GM23338 (cell line): Measurements from ENCODE around the gene TBX3.

Experiments used
- CREB1 ChIP-seq: fragments of 250-450 bp; sonication (Bioruptor Pico); IDR thresholded peaks from 2 replicates; pipeline ENCODE4 v1.5.0; 2020; ENCODE audit warnings: low read depth, mild to moderate bottlenecking, moderate library complexity
- CTCF ChIP-seq, 2 experiments: fragments of 200-600 bp in 1 of 2; sonication (generic) in 1 of 2; conservative IDR thresholded peaks; 2 replicates each; pipeline versions ENCODE4 v1.5.1 to v1.6.1; 2016 to 2017; ENCODE audit warnings: antibody characterized with exemption in 2 of 2, low read depth in 2 of 2, mild to moderate bottlenecking in 2 of 2, moderate library complexity in 1 of 2
- EZH2 ChIP-seq: fragments of 200-600 bp; sonication (generic); IDR thresholded peaks from one replicate; pipeline ENCODE4 v1.8.0; 2017; ENCODE audit warnings: antibody characterized with exemption, mild to moderate bottlenecking, low read depth; ENCODE audit not compliant: unreplicated experiment
- EZH2phosphoT487 ChIP-seq: fragments of 200-600 bp; sonication (generic); IDR thresholded peaks from one replicate; pipeline ENCODE4 v1.8.1; 2018; ENCODE audit warnings: antibody characterized with exemption; ENCODE audit not compliant: unreplicated experiment
- JUNB ChIP-seq: IDR thresholded peaks from one replicate; pipeline ENCODE4 v1.6.1; 2016; ENCODE audit warnings: antibody characterized with exemption; ENCODE audit not compliant: unreplicated experiment
- NANOG ChIP-seq: IDR thresholded peaks from 2 replicates; pipeline ENCODE4 v1.6.1; 2016; ENCODE audit warnings: antibody characterized with exemption, borderline replicate concordance
- POLR2AphosphoS5 ChIP-seq: IDR thresholded peaks from 2 replicates; pipeline ENCODE4 v1.6.1; 2016; ENCODE audit warnings: antibody characterized with exemption, low read depth
- REST ChIP-seq: IDR thresholded peaks from one replicate; pipeline ENCODE4 v1.6.1; 2018; ENCODE audit warnings: antibody characterized with exemption; ENCODE audit not compliant: unreplicated experiment
- ZNF114 ChIP-seq: fragments of 250-450 bp; sonication (Bioruptor Pico); IDR thresholded peaks from 2 replicates; pipeline ENCODE4 v1.5.0; 2020; ENCODE audit warnings: mild to moderate bottlenecking, moderate library complexity
- ZNF331 ChIP-seq: fragments of 250-450 bp; sonication (Bioruptor Pico); IDR thresholded peaks from 2 replicates; pipeline ENCODE4 v1.5.0; 2020; ENCODE audit warnings: low read depth, mild to moderate bottlenecking, moderate library complexity

GRCh38 chr12:114678028-114678427, 5.9 kb downstream of the TBX3 start:
- no peak for TF ChIP-seq CTCF (conservative IDR thresholded peaks at IDR 0.05; ENCODE audit: low read depth in 2 of 2)
- no peak for TF ChIP-seq EZH2
- TF ChIP-seq JUNB, result no peak
- TF ChIP-seq POLR2AphosphoS5, result no peak
- no peak for TF ChIP-seq EZH2phosphoT487
- no peak for TF ChIP-seq REST
- no peak for TF ChIP-seq ZNF114 (CRISPR knock-in tag)
- TF ChIP-seq NANOG, result no peak
- TF ChIP-seq CREB1 (CRISPR knock-in tag), result no peak
- TF ChIP-seq ZNF331, result no peak
